NCI-H524 treated with DMSO at 0.1 percent for 48 hours (cell line): ENCODE measurements around the gene CPNE5.
A peak's percentile ranks its signal among the peaks of the same experiment; 100 is the strongest.

ENCODE experiments used
- DNase-seq: peaks from one replicate; lab custom pipeline; 2025; lab: John Stamatoyannopoulos, UW

Gene CPNE5

DNA sequence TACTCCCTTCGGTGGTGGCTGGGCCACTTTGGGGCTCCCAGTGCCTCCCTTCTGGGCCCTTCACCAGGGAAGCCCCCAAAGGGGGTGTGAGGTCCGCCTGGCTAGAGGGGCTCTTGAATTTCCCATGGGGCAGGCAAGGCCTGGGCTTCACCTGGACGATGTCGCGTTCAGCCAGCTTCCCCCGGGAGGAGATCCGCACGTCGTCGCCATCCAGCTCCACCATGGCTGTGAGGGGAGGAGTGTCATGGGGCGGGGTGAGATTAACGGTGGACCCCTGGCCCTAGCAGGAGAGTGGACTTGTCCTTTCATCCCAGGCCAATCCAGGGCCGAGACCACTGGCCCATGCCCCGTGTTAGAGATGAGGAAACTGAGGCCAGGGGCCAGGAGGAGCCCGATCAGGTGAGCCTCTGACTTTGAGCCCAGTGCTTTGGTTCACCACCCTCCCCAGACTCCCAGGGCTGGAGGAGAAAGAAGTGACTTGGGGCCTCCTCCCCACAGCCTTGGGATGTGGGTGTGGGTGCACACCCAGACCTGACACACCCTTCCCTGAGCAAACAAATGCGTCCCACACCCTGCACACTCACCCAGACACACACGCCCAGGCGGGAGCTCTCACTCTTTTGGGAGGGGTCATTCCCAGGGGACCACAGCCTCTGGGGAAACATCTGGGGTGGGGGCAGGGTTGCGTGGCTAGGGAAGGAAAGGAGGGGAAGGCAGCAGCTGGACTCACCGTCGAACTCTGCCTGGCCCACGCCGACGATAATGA, 95.5 kb downstream of the CPNE5 start:
- DNase-seq, result no peak

DNA sequence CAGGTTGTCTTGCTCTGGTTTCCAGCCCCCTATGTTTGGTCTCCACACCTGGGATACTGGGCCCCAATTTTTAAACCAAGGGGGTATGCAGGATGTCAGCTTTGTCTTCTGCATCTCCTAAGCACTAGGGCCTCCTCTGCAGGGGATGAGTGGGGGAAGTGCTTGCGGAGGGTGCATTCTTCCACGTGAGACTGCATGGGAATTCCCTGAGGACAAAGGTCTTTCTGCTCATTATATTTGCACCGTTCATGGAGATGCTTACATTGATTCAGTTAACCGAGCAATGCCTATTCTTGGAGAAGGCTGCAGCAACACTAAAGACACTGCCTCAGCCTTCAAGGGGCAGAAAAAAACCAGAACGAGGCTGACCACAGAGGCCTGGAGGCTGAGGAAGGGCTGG, 96.2 kb downstream of the CPNE5 start:
- no peak for DNase-seq

DNA sequence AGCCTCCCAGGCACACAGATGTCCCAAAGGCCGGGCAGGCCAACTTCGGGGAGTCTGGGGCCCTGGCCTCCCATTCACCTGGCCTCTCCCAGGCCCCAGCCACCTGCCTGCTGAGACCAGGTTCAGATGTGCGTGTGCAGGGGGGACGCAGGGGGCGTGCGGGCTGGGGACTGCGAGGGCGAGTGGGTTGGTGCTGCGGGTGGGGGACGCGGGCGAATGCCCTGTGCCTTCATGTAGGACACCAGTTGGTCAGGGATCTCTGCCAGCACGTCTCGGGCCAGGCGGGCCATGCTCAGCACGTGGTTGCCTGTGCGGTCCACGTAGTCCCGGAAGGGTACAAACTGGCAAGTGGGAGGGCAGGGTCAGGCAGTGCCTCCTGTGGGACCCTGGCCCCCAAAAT, 97.1 kb downstream of the CPNE5 start:
- no peak for DNase-seq

DNA sequence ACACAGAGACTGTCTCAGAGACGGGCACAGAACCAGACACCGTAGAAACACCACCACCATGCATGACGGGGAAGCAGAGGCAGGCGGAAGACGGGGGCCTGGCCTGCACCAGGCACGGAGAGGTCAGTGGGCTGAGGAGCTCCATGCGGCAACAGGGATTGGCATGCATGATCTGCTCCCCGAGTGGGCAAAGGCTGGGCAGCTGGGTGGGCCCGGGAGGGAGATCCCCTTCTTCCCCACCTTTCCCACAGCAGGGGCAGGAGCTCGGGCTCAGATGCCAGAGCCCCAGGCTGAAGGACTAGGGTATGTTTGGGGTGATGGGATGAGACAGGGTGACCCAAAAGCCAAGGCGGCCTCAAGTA, 98.4 kb downstream of the CPNE5 start:
- DNase-seq, result no peak

DNA sequence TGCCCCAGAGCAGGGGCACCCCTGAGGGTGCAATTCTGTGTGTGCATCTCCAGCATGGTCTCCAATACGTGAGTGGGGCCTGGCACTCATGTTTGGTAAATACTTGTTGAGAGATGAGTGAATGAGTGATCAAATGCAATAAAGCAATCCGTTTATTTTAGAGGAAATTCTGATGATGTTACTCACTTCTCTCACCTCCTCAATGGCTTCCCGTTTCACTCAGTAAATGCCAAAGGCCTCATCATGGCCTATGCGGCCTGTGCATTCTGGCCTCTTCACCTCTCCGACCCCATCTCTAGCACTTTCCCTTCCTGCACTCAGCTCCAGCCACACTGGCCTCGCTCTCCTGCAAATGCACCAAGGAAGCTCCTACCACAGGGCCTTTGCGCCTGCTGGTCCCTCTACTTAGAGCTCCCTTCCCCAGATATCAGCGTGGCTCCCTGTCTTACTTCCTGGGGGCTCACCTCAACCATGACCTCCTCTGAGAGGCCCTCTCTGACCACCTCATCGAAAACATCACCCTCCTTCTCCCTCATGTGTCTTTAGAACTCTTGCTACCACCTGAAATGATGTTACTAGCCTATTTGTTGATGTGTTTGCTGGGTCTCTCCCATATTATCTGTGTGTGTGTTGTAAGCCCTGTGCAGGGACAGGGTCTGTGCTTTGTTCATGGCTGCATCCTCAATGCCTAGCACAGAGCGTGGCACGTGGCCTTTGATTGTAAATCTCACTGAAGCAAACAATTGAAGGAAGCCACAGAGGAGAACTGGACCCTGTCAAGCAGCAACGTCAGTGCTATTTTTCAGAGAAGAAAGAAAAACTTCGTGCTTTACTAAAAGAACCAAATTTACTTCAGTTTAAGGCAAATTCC, 99.1 kb downstream of the CPNE5 start:
- no peak for DNase-seq

DNA sequence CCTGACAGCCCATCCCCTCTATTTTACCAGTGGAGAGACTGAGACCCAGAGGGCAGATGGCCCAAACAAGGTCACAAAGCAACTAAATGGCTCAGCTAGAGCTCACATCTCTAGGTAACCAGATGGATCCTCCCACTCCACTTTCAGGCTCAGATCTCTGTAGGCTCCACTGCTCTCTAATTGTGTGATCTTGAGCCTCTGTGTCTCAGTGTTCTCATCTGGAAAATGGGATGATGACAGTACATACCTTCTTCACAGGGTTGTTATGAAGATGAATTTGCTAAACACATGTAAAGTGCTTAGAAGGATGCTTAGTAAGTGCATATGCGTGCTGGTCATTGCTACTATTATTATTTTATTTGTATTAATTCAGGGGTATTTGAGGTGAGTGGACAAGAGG, 101.1 kb downstream of the CPNE5 start:
- no peak for DNase-seq

DNA sequence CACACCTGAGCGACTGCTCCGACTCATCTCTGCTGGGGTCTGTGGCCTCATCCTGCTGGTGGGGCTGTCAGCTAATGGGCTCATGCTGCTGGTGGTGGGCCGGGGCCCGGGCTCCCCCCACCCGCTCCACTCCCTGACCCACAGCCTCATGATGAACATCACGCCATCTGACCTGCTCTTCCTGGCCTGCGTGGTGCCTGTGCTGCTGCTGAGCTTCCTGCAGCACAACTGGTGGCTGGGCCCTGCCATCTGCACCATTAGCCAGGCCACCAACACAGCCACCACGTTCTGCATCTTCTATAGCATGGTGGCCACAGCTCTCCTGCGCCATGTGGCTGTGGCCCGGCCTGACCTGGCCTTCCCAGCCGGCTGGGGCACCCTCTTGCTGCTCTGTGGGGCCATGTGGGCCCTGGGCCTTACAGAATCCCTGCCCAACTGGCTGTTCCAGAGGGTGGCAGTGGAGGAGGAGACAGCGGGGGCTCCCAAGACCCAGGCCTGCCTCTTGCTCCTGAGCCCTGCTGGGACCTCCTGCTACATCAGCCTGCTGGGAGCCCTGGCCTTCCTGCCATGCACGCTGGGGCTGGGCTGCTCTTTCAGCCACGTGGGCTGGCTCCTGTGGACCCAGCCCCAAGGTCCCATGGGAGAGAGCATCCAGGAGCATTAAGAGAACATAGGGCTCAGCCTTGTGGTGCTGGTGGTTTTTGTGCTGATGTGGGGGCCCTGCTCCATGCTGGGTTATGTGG, 102.0 kb downstream of the CPNE5 start:
- DNase-seq, result no peak

DNA sequence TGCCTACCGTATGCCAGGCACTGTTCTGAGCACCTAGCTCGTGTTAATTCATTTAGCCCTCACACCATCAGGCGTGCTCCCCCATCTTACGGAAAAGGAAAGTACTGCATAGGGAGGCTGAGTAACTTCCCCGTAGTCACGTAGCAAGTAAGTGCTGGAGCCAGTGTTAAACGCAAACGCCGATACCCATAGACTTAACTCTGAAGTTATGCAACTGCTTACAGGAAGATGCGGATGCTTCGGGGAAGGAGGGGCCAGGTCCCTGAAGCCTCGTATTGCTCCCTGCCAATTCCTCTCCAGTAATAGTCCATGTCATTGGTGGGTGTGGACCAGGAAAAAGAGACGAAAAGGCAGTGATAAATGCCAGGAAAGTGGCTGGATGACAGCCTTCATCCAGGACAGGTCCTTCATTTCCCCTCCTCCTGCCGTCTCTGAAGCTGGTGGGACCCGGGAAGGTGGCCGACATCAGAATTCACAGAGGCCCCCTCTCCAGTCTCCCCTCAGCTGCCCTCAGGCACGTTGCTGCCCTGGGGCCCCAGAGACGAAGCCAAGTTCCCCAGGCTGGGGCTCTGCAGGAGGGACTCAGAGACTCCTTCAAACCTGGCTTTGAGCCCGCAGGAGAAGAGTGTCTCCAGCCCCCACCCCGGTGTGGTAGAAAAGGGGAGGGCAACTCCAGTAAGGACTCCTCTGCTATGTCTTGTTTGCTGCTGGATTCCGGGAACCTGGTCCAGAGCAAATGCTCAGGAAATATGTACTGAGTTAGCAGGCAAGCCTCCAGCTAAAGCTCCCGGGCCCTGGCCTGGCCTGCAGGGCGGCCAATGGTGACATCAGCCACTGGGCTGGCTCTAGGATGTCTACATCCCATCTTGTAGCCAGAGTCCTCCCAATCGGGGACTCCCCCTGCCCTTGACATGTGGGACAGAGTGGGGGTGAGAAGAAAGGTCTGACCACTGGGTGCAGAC, 103.9 kb downstream of the CPNE5 start:
- no peak for DNase-seq

DNA sequence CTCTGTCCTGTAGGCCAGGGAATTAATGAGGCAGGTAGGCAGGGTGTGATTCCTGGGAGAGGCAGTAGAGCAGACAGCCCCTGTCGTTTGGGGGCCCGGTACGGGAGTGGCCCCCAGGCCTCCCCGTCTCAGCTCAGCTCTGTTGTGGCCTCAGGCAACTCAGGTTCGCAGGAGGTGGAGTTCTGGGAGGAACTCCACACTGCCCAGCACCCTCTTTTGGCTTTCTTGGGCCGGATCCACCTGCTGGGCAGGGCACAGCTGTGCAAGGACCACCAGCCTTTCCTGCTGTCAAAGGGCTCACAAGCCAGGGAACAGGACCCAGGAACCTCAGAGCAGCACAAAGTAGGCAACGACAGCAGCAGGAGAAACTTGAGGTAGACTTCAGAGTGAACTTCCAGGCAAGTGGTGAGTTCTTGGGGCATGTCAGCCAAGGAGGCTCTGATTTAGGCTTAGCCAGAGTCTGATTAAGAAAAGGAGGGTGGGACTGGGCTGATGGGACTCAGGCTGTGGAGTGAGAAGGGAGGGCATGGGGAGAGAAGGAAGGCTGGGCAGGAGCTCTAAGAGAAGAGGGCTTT, 104.7 kb downstream of the CPNE5 start:
- no peak for DNase-seq

DNA sequence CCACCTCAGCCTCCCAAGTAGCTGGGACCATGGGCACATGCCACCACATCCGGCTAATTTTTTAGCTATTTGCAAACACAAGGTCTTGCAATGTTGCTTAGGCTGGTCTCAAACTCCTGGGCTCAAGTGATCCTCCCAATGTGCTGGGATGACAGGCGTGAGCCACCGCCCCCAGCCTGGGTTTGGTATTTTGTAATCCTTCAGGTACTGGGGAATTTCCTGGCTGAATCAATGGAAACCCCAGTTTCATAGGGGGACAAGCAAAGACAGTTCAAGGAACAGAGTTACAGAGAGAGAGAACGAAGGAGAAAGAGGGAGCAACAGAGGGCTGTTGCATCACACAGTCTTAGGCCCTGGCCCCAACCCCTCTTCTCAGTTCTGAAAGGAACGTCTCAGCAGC, 105.9 kb downstream of the CPNE5 start:
- DNase-seq, result no peak

DNA sequence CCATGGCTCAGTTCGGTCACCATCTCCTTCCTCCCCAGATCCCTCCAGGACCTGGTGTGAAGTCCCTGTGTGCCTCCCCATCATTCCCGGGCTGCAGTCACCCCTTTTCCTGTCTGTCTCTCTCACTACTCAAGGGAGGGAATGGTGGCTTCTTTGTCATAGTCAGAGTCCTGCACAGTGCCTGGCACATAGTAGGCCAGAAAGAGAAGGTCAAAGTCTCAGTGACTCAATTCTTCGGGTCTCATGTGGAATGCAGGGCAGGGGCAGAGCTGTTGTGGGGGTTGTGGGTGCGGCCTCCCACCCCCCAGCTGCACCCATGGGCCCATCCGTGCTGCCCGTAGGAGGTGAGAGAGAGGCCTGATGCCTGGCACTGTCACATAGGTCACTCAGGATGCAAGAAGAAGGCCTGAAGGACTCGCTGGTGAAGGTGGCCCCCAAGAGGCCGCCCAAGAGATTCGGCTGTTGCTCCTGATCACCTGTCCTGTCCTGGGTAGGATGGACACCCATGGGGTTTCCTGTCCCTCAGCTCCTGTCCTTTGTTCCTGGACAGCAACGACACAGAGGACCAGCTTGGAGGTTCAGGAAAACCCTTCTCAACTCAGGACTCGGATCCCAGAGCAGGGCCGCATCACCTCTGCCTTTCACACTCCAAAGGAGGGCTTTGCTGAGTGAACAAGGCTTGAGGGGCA, 107.5 kb downstream of the CPNE5 start:
- no peak for DNase-seq

DNA sequence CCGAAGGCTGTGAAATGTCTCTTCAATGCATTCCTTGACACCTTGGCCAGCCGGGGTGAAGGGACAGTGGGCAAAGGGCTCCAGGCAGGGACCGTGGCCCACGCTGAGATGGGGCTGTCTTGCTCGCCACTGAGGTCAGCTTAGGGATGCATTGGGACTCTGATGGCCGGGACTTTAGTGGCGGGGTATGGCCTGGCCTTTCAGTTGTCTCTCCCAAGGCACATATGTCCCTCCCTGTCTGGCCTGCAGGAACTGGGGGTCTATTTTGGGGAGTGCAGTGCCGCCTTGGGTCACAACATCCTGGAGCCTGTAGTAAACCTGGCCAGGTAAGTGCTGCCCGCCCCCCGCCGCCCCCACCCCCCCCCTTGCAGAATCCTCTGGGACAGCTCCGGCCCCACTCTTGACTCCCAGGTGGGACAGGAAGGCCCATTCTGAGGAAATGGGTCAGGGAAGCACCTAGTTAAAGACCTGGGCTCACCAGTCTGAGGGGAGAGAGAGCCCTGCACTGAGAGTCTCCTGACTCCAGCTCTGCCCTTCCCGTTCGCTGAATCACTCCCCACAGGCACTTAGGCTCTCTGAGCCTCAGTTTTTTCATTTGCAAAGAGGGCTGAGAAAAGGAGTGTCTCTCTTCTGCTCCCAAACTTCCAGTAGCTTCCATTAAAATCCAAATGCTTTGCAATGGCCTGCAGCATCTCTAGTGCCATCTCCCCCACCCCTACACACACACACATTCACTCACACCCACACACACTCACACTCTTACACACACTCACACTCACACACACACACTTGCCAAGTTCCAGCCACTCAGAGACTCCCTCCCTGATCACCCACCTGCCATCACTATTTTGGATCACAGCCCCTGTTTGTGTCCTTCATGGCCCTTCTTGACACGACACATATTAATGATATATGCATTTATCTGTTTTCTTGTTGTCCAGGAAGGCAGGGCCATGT, 108.5 kb downstream of the CPNE5 start:
- no peak for DNase-seq

DNA sequence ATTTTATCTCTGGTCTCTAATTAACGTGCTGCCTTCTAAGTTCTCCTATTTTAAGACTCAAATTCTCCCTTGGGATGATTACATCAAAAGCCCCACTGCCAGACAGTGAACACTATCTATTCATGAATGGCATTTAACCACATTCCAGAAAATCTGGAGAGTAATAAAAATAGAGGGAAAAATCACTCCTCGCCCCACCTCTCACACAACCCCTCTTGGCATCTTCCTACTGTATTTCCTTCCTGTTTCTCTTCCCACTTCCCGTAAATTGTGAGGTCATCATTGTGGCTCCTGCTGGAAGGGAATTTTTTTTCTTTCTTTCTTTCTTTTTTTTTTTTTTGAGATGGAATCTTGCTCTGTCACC, 110.1 kb downstream of the CPNE5 start:
- DNase-seq, result no peak

DNA sequence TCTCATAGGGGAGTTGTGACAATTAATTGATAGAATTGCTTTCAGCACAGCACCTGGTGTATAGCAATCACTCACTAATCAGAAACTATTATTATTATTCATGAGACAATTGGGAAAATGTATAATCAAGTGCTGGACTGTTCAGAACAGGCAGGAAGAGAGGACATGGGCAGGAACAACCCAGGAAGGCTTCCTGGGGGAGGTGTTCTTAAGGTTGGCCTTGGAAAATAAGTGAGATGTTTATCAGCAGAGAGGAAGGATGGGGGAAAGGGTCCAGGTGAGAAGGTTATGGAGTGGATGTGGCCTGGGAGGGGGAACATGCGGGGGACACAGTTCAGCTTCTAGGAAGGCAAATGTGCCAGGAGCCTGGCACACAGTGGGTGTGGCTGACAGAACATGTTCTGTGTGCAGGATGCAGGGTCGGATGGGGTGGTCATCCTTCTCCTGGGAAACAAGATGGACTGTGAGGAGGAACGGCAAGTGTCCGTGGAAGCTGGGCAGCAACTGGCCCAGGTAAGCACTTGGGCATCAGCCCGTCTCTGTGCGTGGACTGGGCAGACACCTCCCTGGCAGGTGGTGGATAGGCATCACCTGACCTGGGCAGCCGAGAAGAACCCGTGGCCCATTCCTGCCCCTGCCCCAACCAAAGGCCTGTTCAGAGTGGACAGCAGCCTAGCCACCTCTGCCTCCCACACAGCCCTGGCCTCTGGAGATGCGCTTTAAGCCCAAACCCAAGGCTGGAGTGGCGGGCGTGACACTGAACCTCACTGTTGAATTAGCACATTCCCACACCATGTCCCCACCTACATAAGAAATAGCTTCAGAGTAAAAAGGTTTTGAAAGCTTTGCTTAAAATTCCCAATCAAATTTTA, 110.7 kb downstream of the CPNE5 start:
- no peak for DNase-seq

DNA sequence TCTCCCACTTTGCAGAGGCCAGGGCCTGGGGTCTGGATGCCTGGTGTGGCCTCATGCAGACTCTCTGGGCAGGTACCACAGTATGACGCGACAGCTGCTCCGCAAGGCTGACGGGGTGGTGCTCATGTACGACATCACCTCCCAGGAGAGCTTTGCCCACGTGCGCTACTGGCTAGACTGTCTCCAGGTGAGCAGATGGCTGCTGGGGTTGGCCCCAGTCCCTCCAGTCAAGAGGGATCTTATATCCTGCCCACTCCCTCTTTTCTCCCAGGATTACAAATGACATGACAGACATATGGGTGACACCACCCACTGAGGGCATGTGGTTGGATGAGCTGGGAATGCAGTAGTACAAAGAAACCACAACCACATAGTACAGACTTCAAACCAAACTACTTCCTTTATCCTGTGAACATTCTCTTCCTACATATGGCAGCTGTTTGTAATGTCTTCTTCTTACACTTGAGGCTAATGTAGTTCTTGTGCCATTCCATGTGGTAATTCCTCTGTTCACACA, 111.7 kb downstream of the CPNE5 start:
- peak; percentile 87 for DNase-seq

DNA sequence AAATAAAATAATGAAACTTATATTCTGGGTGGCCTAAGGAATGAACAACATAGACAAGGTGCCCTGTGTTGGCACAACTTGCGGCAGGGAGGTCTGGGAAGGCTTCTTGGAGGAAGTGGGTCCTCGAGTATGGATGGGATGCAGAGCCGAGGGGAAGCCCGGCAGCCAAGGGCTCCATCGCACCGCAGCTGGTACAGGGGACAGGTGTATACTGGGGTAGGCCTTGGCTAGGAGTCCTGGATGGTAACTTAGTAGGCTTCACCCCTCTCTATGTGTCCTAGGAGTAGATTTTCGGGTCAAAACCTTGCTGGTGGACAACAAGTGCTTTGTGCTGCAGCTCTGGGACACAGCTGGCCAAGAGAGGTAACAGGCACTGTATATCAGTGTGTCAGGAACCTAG, 113.7 kb downstream of the CPNE5 start:
- DNase-seq, result no peak

DNA sequence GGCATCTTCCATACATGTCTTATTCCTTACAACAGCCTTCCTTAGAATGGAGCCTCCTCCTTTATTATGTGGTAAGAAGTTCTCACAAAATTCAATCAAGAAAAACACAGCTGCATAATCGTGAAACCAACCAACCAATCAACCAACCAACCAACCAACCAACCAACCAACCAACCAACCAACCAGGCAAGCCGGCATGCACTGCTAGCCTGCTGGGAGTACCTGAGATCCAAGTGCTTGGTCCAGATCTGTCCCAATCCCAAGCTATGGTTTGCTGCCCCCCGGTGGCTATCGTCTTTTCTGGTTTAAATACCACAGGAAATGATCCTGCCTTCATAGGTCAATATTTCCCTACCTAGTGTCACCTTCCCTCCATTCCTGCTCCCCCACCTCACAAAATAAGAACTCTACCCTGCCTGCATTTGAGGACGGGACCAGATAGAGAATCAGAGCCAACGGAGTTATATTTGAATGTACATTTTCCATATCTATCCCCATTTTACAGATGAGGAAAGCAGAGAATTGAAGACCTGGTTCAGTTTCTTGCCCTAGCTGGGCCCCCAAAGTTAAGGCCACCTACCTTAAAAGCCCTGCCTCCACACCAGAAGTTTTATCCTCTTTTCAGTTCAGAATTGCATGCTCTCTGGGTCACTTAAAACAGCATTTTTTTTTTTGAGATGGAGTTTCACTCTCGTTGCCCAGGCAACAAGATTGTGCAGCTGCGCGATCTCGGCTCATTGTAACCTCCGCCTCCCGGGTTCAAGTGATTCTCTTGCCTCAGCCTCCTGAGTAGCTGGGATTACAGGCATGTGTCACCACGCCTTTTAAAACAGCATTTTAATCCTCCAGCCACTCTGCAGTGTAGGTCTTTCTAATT, 114.5 kb downstream of the CPNE5 start:
- peak; percentile 1 for DNase-seq
